H1 (cell line): Measurements from ENCODE around the gene CACNA2D3.

Experiments
- ATF2 ChIP-seq: IDR thresholded peaks from 2 replicates; pipeline ENCODE4 v1.6.1; 2012; ENCODE audit warnings: low read length, inconsistent platforms
- CBX5 ChIP-seq: fragments of 300-800, 300-1000 bp; sonication (generic); IDR thresholded peaks from 2 replicates; pipeline ENCODE4 v1.7.1; 2016; ENCODE audit warnings: antibody characterized with exemption, low read length, low read depth
- CHD2 ChIP-seq: IDR thresholded peaks from 2 replicates; pipeline ENCODE4 v1.6.1; 2012; ENCODE audit warnings: low read length, improper control_type of control experiment
- CREB1 ChIP-seq: IDR thresholded peaks from 2 replicates; pipeline ENCODE4 v1.6.1; 2012; ENCODE audit warnings: inconsistent platforms
- EZH2 ChIP-seq: fragments of 200-600 bp; sonication (generic); IDR thresholded peaks from 2 replicates; pipeline ENCODE4 v1.7.1; 2012; ENCODE audit warnings: low read depth, mild to moderate bottlenecking, moderate library complexity, low read length, inconsistent platforms; ENCODE audit not compliant: severe bottlenecking
- KDM1A ChIP-seq: fragments of 200-600, 300-600 bp; sonication (generic); IDR thresholded peaks from 2 replicates; pipeline ENCODE4 v1.7.1; 2016; ENCODE audit warnings: mild to moderate bottlenecking, low read length, borderline replicate concordance
- MAFK ChIP-seq: IDR thresholded peaks from 2 replicates; pipeline ENCODE4 v1.6.1; 2012; ENCODE audit warnings: low read depth, mild to moderate bottlenecking, improper control_type of control experiment, low read length
- POLR2A ChIP-seq, 2 experiments: IDR thresholded peaks; 1 replicate in 1 of 2; 2 replicates in 1 of 2; pipeline ENCODE4 v1.6.1; 2011; ENCODE audit warnings: low read depth in 2 of 2, low read length in 2 of 2, mild to moderate bottlenecking in 2 of 2; ENCODE audit errors: control extremely low read depth in 1 of 2
- SIN3A ChIP-seq, 2 experiments: IDR thresholded peaks in 1 of 2; conservative IDR thresholded peaks in 1 of 2; 2 replicates each; pipeline ENCODE4 v1.6.1; 2011 to 2012; ENCODE audit warnings: low read length in 2 of 2, improper control_type of control experiment in 1 of 2, low read depth in 1 of 2, mild to moderate bottlenecking in 1 of 2
- TAF1 ChIP-seq: IDR thresholded peaks from 2 replicates; pipeline ENCODE4 v1.6.1; 2011; ENCODE audit warnings: mild to moderate bottlenecking, low read depth, low read length
- TF ChIP-seq, protein P1 (sequence below), 3 experiments: IDR thresholded peaks; 1 replicate in 2 of 3; 2 replicates in 1 of 3; pipeline versions ENCODE4 v1.5.1 to v1.6.1; 2011; ENCODE audit warnings: low read length in 3 of 3, mild to moderate bottlenecking in 3 of 3, inconsistent platforms in 2 of 3, low read depth in 1 of 3, moderate library complexity in 1 of 3; ENCODE audit not compliant: insufficient read depth in 1 of 3; ENCODE audit errors: control extremely low read depth in 1 of 3
- TF ChIP-seq, protein P2 (sequence below): IDR thresholded peaks from 2 replicates; pipeline ENCODE4 v1.6.1; 2011; ENCODE audit warnings: low read depth, mild to moderate bottlenecking, low read length; ENCODE audit not compliant: insufficient read depth

GRCh38 chr3:54213907-54214306 is 91.6 kb downstream of the CACNA2D3 start:
- TF ChIP-seq EZH2 (no peak), POLR2A (IDR thresholded peaks at IDR 0.05; ENCODE audit: control extremely low read depth in 1 of 2, low read depth in 2 of 2, low read length in 2 of 2) (no peak), ATF2 (no peak), TAF1 (no peak), KDM1A (no peak), MAFK (no peak), SIN3A (conservative IDR thresholded peaks at IDR 0.05 in 1 of 2, IDR thresholded peaks at IDR 0.05 in 1 of 2; ENCODE audit: low read depth in 1 of 2, low read length in 2 of 2) (no peak), CREB1 (no peak), CBX5 (no peak), CHD2 (no peak)
- TF ChIP-seq, protein P1, sequence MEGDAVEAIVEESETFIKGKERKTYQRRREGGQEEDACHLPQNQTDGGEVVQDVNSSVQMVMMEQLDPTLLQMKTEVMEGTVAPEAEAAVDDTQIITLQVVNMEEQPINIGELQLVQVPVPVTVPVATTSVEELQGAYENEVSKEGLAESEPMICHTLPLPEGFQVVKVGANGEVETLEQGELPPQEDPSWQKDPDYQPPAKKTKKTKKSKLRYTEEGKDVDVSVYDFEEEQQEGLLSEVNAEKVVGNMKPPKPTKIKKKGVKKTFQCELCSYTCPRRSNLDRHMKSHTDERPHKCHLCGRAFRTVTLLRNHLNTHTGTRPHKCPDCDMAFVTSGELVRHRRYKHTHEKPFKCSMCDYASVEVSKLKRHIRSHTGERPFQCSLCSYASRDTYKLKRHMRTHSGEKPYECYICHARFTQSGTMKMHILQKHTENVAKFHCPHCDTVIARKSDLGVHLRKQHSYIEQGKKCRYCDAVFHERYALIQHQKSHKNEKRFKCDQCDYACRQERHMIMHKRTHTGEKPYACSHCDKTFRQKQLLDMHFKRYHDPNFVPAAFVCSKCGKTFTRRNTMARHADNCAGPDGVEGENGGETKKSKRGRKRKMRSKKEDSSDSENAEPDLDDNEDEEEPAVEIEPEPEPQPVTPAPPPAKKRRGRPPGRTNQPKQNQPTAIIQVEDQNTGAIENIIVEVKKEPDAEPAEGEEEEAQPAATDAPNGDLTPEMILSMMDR (IDR thresholded peaks at IDR 0.05; ENCODE audit: control extremely low read depth in 1 of 3, insufficient read depth in 1 of 3, low read depth in 1 of 3, low read length in 3 of 3), result no peak
- TF ChIP-seq, protein P2, sequence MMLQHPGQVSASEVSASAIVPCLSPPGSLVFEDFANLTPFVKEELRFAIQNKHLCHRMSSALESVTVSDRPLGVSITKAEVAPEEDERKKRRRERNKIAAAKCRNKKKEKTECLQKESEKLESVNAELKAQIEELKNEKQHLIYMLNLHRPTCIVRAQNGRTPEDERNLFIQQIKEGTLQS, result no peak
